PC-3 (cell line): Measurements from ENCODE around the gene ATG5. TPM values are rescaled to one million over a fixed set of nuclear protein-coding genes. Genes with fewer than 3 reads are reported as not detected.
"Not testable (repeated sequence)": the region's sequence is repeated elsewhere in the genome, so short reads cannot be mapped to it uniquely, and the experiment has no call there.

Source experiments
- ATAC-seq: fragments of 200-7000 bp; cut with Tn5 transposase; 2 replicates; pipeline ENCODE4 v1.9.1; 2020; ENCODE audit warnings: mild to moderate bottlenecking, moderate library complexity
- BruUV-seq: library from RNA; stranded (reverse); fragments of 400-500 nt; replicated peaks from 2 replicates; lab custom pipeline; 2021; lab: Mats Ljungman, UMichigan
- CTCF ChIA-PET: fragments of 300-600 bp; sonication (Branson Sonifier 250); formaldehyde crosslinking; loops from one replicate; lab custom pipeline; 2022; ENCODE audit warnings: antibody characterized with exemption; lab: Charles Lee
- POLR2A ChIA-PET: fragments of 300-600 bp; sonication (Branson Sonifier 250); formaldehyde crosslinking; loops from one replicate; lab custom pipeline; 2022; ENCODE audit warnings: antibody characterized with exemption; ENCODE audit not compliant: unreplicated experiment; lab: Charles Lee
- DNase-seq: peaks from one replicate; pipeline ENCODE4 v3.0.0-alpha.2; 2015
- H2AFZ ChIP-seq: fragments of 300-600 bp; sonication (generic); 2 replicates; pipeline ENCODE4 v1.6.0; 2016; ENCODE audit warnings: antibody characterized with exemption, low read length
- H3F3A ChIP-seq: fragments of 300-600 bp; sonication (generic); one replicate; pipeline ENCODE4 v1.6.0; 2017; ENCODE audit warnings: antibody characterized with exemption, low read length, control low read depth, mild to moderate bottlenecking; ENCODE audit not compliant: unreplicated experiment
- H3K27ac ChIP-seq: fragments of 300-600 bp; sonication (generic); 2 replicates; pipeline ENCODE4 v1.5.1; 2016; ENCODE audit warnings: mild to moderate bottlenecking, low read length
- H3K27me3 ChIP-seq: fragments of 300-600 bp; sonication (generic); 2 replicates; pipeline ENCODE4 v1.6.1; 2016; ENCODE audit warnings: low read length, mixed read lengths
- H3K36me3 ChIP-seq: fragments of 300-600 bp; sonication (generic); 2 replicates; pipeline ENCODE4 v1.6.1; 2016; ENCODE audit warnings: low read depth, mixed run types, low read length, mixed read lengths
- H3K4me1 ChIP-seq: fragments of 300-600 bp; sonication (generic); 2 replicates; pipeline ENCODE4 v1.5.1; 2016; ENCODE audit warnings: low read length; ENCODE audit not compliant: insufficient read depth
- H3K4me2 ChIP-seq: fragments of 300-600 bp; sonication (generic); 2 replicates; pipeline ENCODE4 v1.6.0; 2016; ENCODE audit warnings: low read length
- H3K4me3 ChIP-seq: fragments of 300-600 bp; sonication (generic); 2 replicates; pipeline ENCODE4 v1.5.1; 2016; ENCODE audit warnings: mild to moderate bottlenecking, low read length, mixed read lengths
- H3K79me2 ChIP-seq: fragments of 300-600 bp; sonication (generic); 2 replicates; pipeline ENCODE4 v1.6.1; 2017; ENCODE audit warnings: low read length, mixed read lengths
- H3K9ac ChIP-seq: fragments of 300-600 bp; sonication (generic); 2 replicates; pipeline ENCODE4 v1.6.0; 2016; ENCODE audit warnings: mild to moderate bottlenecking, low read length
- H3K9me2 ChIP-seq: fragments of 300-600 bp; sonication (generic); replicated peaks from 2 replicates; pipeline ENCODE4 v1.6.1; 2016; ENCODE audit warnings: mixed run types, low read length, mixed read lengths
- H3K9me3 ChIP-seq: fragments of 300-600 bp; sonication (generic); 2 replicates; pipeline ENCODE4 v1.6.1; 2016; ENCODE audit warnings: low read length, mixed read lengths
- H4K20me1 ChIP-seq: fragments of 300-600 bp; sonication (generic); 2 replicates; pipeline ENCODE4 v1.6.1; 2016; ENCODE audit warnings: low read length, mixed read lengths
- EZH2 ChIP-seq: fragments of 300-600 bp; sonication (generic); IDR thresholded peaks from one replicate; pipeline ENCODE4 v1.6.1; 2017; ENCODE audit warnings: antibody characterized with exemption, mild to moderate bottlenecking, low read length; ENCODE audit not compliant: unreplicated experiment
- EZH2phosphoT487 ChIP-seq: fragments of 300-600 bp; sonication (generic); IDR thresholded peaks from 2 replicates; pipeline ENCODE4 v1.6.1; 2018; ENCODE audit warnings: mild to moderate bottlenecking, antibody characterized with exemption, low read length, borderline replicate concordance
- intact Hi-C: fragments of 100-400 bp; cut with micrococcal nuclease; formaldehyde crosslinking; loops from 2 replicates; pipeline ENCODE4 v1.9.0; 2023
- total RNA-seq: library from RNA; depleted of rRNA; stranded (reverse); fragments of >200 nt; gene quantifications from 2 replicates; pipeline ENCODE4 v1.2.3, GENCODE V29; 2014
- TF ChIP-seq, protein P1 (sequence below): fragments of 300-600 bp; sonication (generic); conservative IDR thresholded peaks from 2 replicates; pipeline ENCODE4 v1.5.1; 2017; ENCODE audit warnings: antibody characterized with exemption, low read depth, mild to moderate bottlenecking, low read length

ATG5 gene
- total RNA-seq, 1 experiment from 2014 or later = 38.8 TPM

DNA sequence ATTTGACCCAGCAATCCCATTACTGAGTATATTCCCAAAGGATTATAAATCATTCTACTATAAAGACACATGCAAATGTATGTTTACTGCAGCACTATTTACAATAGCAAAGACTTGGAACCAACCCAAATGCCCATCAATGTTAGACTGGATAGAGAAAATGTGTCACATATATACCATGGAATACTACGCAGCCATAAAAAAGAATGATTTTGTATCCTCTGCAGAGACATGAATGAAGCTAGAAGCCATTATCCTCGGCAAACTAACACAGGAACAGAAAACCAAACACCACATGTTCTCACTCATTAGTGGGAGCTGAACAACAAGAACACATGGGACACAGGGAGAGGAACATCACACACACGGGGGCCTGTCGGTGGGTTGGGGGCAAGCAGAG lies 57.1 kb downstream of the ATG5 start:
- CTCF ChIA-PET, H3K4me2 ChIP-seq, H3K9ac ChIP-seq, intact Hi-C loops, H3K4me3 ChIP-seq, H3K4me1 ChIP-seq, H2AFZ ChIP-seq, H3K9me2 ChIP-seq, H3K36me3 ChIP-seq, H3K27me3 ChIP-seq, POLR2A ChIA-PET, DNase-seq, H3F3A ChIP-seq, BruUV-seq, H3K9me3 ChIP-seq, H4K20me1 ChIP-seq, ATAC-seq, H3K27ac ChIP-seq: not testable (repeated sequence)
- peaks cover 71% of the 10 kb centered on the region for H3K79me2 ChIP-seq

DNA sequence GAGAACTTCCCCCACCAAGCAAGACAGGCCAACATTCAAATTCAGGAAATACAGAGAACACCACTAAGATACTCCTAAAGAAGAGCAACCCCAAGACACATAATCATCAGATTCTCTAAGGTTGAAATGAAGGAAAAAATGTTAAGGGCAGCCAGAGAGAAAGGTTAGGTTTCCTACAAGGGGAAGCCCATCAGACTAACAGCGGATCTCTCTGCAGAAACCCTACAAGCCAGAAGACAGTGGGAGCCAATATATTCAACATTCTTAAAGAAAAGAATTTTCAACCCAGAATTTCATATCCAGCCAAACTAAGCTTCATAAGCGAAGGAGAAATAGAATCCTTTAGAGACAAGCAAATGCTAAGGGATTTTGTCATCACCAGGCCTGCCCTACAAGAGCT lies 61.1 kb downstream of the ATG5 start:
- H3K4me3 ChIP-seq, CTCF ChIA-PET, BruUV-seq, DNase-seq, H3K9me3 ChIP-seq, H2AFZ ChIP-seq, H3K27ac ChIP-seq, H3K4me2 ChIP-seq, H3K9ac ChIP-seq, H3K9me2 ChIP-seq, H3K27me3 ChIP-seq, ATAC-seq, H4K20me1 ChIP-seq, intact Hi-C loops, POLR2A ChIA-PET, H3F3A ChIP-seq, H3K36me3 ChIP-seq: not testable (repeated sequence)
- peaks cover 69% of the 10 kb centered on the region for H3K79me2 ChIP-seq
- peaks cover 16% of the 10 kb centered on the region for H3K4me1 ChIP-seq

DNA sequence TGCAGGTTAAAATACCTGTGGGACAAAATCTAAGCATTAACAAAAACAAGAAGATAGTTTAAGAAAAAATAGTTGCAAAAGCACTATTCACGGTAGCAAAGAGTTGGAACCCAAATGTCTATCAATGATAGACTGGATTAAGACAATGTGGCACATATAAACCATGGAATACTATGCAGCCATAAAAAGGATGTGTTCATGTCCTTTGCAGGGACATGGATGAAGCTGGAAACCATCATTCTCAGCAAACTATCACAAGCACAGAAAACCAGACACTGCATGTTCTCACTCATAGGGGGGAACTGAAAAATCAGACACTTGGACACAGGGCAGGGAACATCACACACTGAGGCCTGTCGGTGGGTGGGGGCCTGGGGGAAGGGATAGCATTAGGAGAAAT lies 65.8 kb downstream of the ATG5 start:
- H3K79me2 ChIP-seq = peaks cover 76% of the 10 kb centered on the region
- intact Hi-C loops, H3K9me2 ChIP-seq, H3K4me3 ChIP-seq, ATAC-seq, H3K9me3 ChIP-seq, POLR2A ChIA-PET, H4K20me1 ChIP-seq, H3F3A ChIP-seq, H3K4me2 ChIP-seq, BruUV-seq, CTCF ChIA-PET, DNase-seq, H3K27me3 ChIP-seq, H3K9ac ChIP-seq, H3K36me3 ChIP-seq, H3K27ac ChIP-seq, H2AFZ ChIP-seq: not testable (repeated sequence)
- peaks cover 50% of the 10 kb centered on the region for H3K4me1 ChIP-seq

DNA sequence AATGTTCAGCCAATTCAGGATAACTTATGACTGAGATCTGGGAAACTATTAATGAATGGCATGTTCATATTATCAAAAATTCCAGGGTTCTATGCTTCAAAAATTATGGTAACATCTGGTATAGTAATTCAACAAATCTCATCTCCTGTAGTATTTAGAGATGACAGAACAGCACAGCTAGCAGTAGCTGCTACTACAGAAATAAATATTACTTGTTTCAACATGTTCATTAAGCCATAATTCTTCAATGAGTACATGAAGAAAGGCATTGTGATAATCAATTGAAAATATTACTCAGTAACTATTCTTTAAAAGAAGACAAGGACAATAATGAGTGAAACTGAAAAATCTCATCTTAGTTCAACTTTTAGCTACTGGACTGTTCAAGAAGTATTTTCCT lies 66.8 kb downstream of the ATG5 start:
- Histone ChIP-seq H3K9me3 (no peaks in the 10 kb centered on the region), H2AFZ (no peak overlapping the region), H3K79me2 (peaks cover 74% of the 10 kb centered on the region), H3K9ac (no peak overlapping the region), H3K4me1 (peaks cover 60% of the 10 kb centered on the region), H3K4me3 (no peak overlapping the region), H3K9me2 (no peaks in the 10 kb centered on the region), H3K36me3 (no peaks in the 10 kb centered on the region), H3K27ac (no peak overlapping the region), H4K20me1 (no peaks in the 10 kb centered on the region), H3K4me2 (no peak overlapping the region), H3F3A (no peaks in the 10 kb centered on the region), H3K27me3 (no peaks in the 10 kb centered on the region)
- POLR2A ChIA-PET = no interaction called here
- intact Hi-C loops = no loop called here
- TF ChIP-seq EZH2phosphoT487 (no peak), EZH2 (no peak)
- TF ChIP-seq, protein P1, sequence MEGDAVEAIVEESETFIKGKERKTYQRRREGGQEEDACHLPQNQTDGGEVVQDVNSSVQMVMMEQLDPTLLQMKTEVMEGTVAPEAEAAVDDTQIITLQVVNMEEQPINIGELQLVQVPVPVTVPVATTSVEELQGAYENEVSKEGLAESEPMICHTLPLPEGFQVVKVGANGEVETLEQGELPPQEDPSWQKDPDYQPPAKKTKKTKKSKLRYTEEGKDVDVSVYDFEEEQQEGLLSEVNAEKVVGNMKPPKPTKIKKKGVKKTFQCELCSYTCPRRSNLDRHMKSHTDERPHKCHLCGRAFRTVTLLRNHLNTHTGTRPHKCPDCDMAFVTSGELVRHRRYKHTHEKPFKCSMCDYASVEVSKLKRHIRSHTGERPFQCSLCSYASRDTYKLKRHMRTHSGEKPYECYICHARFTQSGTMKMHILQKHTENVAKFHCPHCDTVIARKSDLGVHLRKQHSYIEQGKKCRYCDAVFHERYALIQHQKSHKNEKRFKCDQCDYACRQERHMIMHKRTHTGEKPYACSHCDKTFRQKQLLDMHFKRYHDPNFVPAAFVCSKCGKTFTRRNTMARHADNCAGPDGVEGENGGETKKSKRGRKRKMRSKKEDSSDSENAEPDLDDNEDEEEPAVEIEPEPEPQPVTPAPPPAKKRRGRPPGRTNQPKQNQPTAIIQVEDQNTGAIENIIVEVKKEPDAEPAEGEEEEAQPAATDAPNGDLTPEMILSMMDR = no peak
- no TSS peak for BruUV-seq
- CTCF ChIA-PET = no interaction called here
- ATAC-seq (no peak), DNase-seq (no peak)
